ENCODE data around the gene C6orf15. TPM values are rescaled to one million over a fixed set of nuclear protein-coding genes. Genes with fewer than 3 reads are reported as not detected.

C6orf15 gene
- total and polyA plus RNA-seq, 2 of the 8 experiments (the other 6 are each of a cell fraction or from before 2014, with no cell fraction given) = not detected

DNA sequence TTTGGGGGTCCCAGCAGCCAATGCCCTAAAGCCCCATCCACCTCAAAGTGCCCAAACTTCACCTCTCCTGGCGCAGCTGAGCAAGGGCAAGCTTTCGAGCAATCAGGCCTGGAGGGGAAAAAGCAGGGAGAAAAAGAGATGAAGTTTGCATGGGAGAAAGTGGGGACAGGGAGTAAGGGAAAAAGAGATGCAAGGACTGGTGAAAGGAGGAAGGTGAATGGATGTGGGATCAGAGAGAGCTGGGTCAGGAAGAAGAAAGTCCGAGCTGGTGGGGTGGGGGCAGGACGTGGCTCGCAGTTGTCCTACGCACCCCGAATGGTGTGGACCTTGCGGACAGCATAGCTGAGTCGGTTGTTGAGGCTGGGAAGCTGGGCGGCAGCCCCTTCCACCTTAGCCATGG, 33.0 kb upstream of the C6orf15 start:
- CTCF ChIA-PET (ENCODE audit: partially characterized antibody) = interaction anchor here (0.6 to 16.4 kb wide), 9 partner anchors 8 to 52 kb away, joined by 3 to 170 read pairs (median 5); no protein-coding TSS in a partner anchor
- Histone ChIP-seq H3K14ac (ENCODE audit: insufficient read length) (no peak overlapping the region), H3K9ac (replicated peaks in 1 of 4; ENCODE audit: extremely low read depth in 1 of 4, low read depth in 3 of 4, low read length in 3 of 4) (no peak overlapping the region), H2AK5ac (ENCODE audit: low read depth, low read length) (no peak overlapping the region), H4K91ac (replicated peaks; ENCODE audit: insufficient read length, low read length) (no peak overlapping the region), H3K4me2 (ENCODE audit: insufficient read depth in 1 of 2, low read depth in 2 of 2, low read length in 2 of 2) (no peak overlapping the region), H3K27ac (ENCODE audit: low read depth, low read length) (no peak overlapping the region), H4K5ac (ENCODE audit: insufficient read length, low read depth, low read length) (no peak overlapping the region), H2BK15ac (ENCODE audit: low read length) (no peak overlapping the region), H3K23ac (ENCODE audit: insufficient read length) (no peak overlapping the region), H2BK5ac (ENCODE audit: low read depth, low read length) (no peak overlapping the region), H3K79me2 (ENCODE audit: control insufficient read depth in 1 of 2, insufficient read depth in 2 of 2, low read length in 2 of 2) (no peaks in the 10 kb centered on the region), H3K79me1 (ENCODE audit: low read depth, low read length) (no peaks in the 10 kb centered on the region), H2BK20ac (ENCODE audit: low read length) (no peak overlapping the region), H2BK12ac (ENCODE audit: low read depth, low read length) (no peak overlapping the region), H3K36me3 (ENCODE audit: control insufficient read depth in 2 of 4, insufficient read depth in 4 of 4, low read length in 3 of 4) (peaks cover 2 to 39% (median 9%) of the 10 kb centered on the region in 4 experiments; a peak in 7 of 8 replicates), H3K23me2 (ENCODE audit: low read depth, low read length) (no peaks in the 10 kb centered on the region; the same call in 1 of the 2 replicates), H3K9me3 (ENCODE audit: insufficient read depth in 2 of 2, low read depth in 1 of 2, low read length in 1 of 2) (no peaks in the 10 kb centered on the region), H2AFZ (ENCODE audit: low read length) (no peak overlapping the region), H3K18ac (ENCODE audit: extremely low read depth, low read length) (no peak overlapping the region), H4K20me1 (replicated peaks in 1 of 2; ENCODE audit: control insufficient read depth in 1 of 2, insufficient read depth in 2 of 2, low read length in 2 of 2) (peaks cover 0 to 3% of the 10 kb centered on the region in 2 experiments), H3K4ac (replicated peaks; ENCODE audit: insufficient read length, low read depth, low read length) (no peak overlapping the region), H3K4me3 (ENCODE audit: extremely low read depth in 1 of 4, insufficient read depth in 2 of 4, low read depth in 3 of 4, low read length in 4 of 4) (no peak overlapping the region), H2BK120ac (replicated peaks; ENCODE audit: low read depth, low read length) (no peak overlapping the region), H3K27me3 (replicated peaks in 1 of 4; ENCODE audit: control insufficient read depth in 3 of 4, extremely low read depth in 1 of 4, insufficient read depth in 3 of 4, low read length in 3 of 4) (no peaks in the 10 kb centered on the region), H3K56ac (replicated peaks; ENCODE audit: insufficient read length, low read depth, low read length) (no peak overlapping the region), H4K8ac (ENCODE audit: extremely low read depth, insufficient read depth, low read length) (no peak overlapping the region), H3K4me1 (replicated peaks in 1 of 4; ENCODE audit: control insufficient read depth in 3 of 4, insufficient read depth in 4 of 4, low read length in 3 of 4) (peaks cover 0 to 9% (median 4%) of the 10 kb centered on the region in 4 experiments; a peak in 4 of 7 replicates)
- POLR2A ChIA-PET (ENCODE audit: partially characterized antibody) = interaction anchor here (0.6 to 68.5 kb wide), 4 partner anchors 2 to 445 kb away, joined by 3 to 2251 read pairs (median 1128); partner anchors contain the start of genes CCHCR1, CDSN, POU5F1 and PSORS1C1
- 94% methylated on average over 10 of the region's 10 CpGs; no CpG with 5 or more reads in 1 of the 2 experiments for WGBS, 2 experiments (ENCODE audit: extremely low coverage in 1 of 2, insufficient coverage in 1 of 2, insufficient read length in 1 of 2, insufficient replicate concordance in 2 of 2, low coverage in 1 of 2, low lambda C conversion rate in 2 of 2, missing lambda C conversion rate in 1 of 2)
- no peak for TF ChIP-seq CBX5 (IDR thresholded peaks at IDR 0.05; ENCODE audit: low read depth, low read length)
- no peak for TF ChIP-seq HDAC2 (IDR thresholded peaks at IDR 0.05; ENCODE audit: borderline replicate concordance in 1 of 2, low read depth in 2 of 2, low read length in 2 of 2)
- TF ChIP-seq RAD21 (IDR thresholded peaks at IDR 0.05 in 1 of 2, conservative IDR thresholded peaks at IDR 0.05 in 1 of 2; ENCODE audit: low read depth in 2 of 2, low read length in 2 of 2) = no peak
- DNase-seq (ENCODE audit: low read depth in 1 of 2, low spot score in 2 of 2) (no peak), FAIRE-seq (no peak)

Data from H1 (cell line).